Keratinocyte (primary cell): Measurements from ENCODE around the gene GLYAT. TPM values are rescaled to one million over a fixed set of nuclear protein-coding genes. Genes with fewer than 3 reads are reported as not detected.

Source experiments
- DNase-seq: peaks from one replicate; pipeline ENCODE4 v3.0.0-alpha.2; 2011; ENCODE audit warnings: low read depth, missing footprints, low spot score
- FAIRE-seq: peaks from 2 replicates; lab custom pipeline; 2011; peaks lifted over from hg19 to GRCh38; lab: Jason Lieb, UNC
- H2AFZ ChIP-seq: 2 replicates; pipeline ENCODE4 v1.6.0; 2012; ENCODE audit warnings: low read length, control low read depth, inconsistent platforms; ENCODE audit not compliant: control insufficient read depth
- H3K27ac ChIP-seq: 2 replicates; pipeline ENCODE4 v1.5.1; 2011; ENCODE audit warnings: low read length; ENCODE audit not compliant: control insufficient read depth, insufficient read depth
- H3K27me3 ChIP-seq: 3 replicates; pipeline ENCODE4 v1.6.0; 2011; ENCODE audit warnings: low read length; ENCODE audit not compliant: control insufficient read depth, insufficient read depth; ENCODE audit errors: extremely low read depth
- H3K36me3 ChIP-seq, 2 experiments: 2 replicates in 1 of 2; 3 replicates in 1 of 2; pipeline ENCODE4 v1.5.1; 2011; ENCODE audit warnings: low read length in 2 of 2, mild to moderate bottlenecking in 1 of 2; ENCODE audit not compliant: control insufficient read depth in 2 of 2, insufficient read depth in 2 of 2; ENCODE audit errors: extremely low read depth in 1 of 2
- H3K4me1 ChIP-seq: 3 replicates; pipeline ENCODE4 v1.5.1; 2011; ENCODE audit warnings: low read length; ENCODE audit not compliant: control insufficient read depth, insufficient read depth; ENCODE audit errors: extremely low read depth
- H3K4me2 ChIP-seq: 3 replicates; pipeline ENCODE4 v1.6.0; 2011; ENCODE audit warnings: low read depth, low read length; ENCODE audit not compliant: control insufficient read depth, insufficient read depth; ENCODE audit errors: extremely low read depth
- H3K4me3 ChIP-seq, 3 experiments: fragments of 200-600 bp in 1 of 3; sonication (generic) in 1 of 3; 2 replicates in 2 of 3; 3 replicates in 1 of 3; pipeline ENCODE4 v1.5.1; 2011 to 2016; ENCODE audit warnings: low read length in 3 of 3, mild to moderate bottlenecking in 3 of 3, control low read depth in 2 of 3, inconsistent platforms in 1 of 3, low read depth in 1 of 3, mixed read lengths in 1 of 3, mixed run types in 1 of 3, moderate library complexity in 1 of 3; ENCODE audit not compliant: control insufficient read depth in 2 of 3, insufficient read depth in 2 of 3; ENCODE audit errors: extremely low read depth in 1 of 3
- H3K79me2 ChIP-seq: 2 replicates; pipeline ENCODE4 v1.6.0; 2012; ENCODE audit warnings: low read length; ENCODE audit not compliant: control insufficient read depth, insufficient read depth
- H3K9ac ChIP-seq: 3 replicates; pipeline ENCODE4 v1.6.0; 2011; ENCODE audit warnings: low read length; ENCODE audit not compliant: control insufficient read depth, insufficient read depth; ENCODE audit errors: extremely low read depth
- H3K9me1 ChIP-seq: 3 replicates; pipeline ENCODE4 v1.6.0; 2011; ENCODE audit warnings: low read length; ENCODE audit not compliant: control insufficient read depth, insufficient read depth; ENCODE audit errors: extremely low read depth
- H3K9me3 ChIP-seq: 2 replicates; pipeline ENCODE4 v1.5.1; 2012; ENCODE audit warnings: low read depth, low read length; ENCODE audit not compliant: control insufficient read depth
- H4K20me1 ChIP-seq: 3 replicates; pipeline ENCODE4 v1.6.0; 2011; ENCODE audit warnings: low read length; ENCODE audit not compliant: control insufficient read depth, insufficient read depth; ENCODE audit errors: extremely low read depth
- CTCF ChIP-seq, 3 experiments: IDR thresholded peaks in 1 of 3; conservative IDR thresholded peaks in 1 of 3; optimal IDR thresholded peaks in 1 of 3; 2 replicates in 2 of 3; 3 replicates in 1 of 3; pipeline versions ENCODE3 to v1.5.1; 2011; ENCODE audit warnings: low read length in 3 of 3, mild to moderate bottlenecking in 3 of 3, moderate library complexity in 2 of 3, control low read depth in 1 of 3, inconsistent platforms in 1 of 3; ENCODE audit not compliant: insufficient read depth in 2 of 3; ENCODE audit errors: extremely low read depth in 1 of 3
- EZH2 ChIP-seq: IDR thresholded peaks from one replicate; pipeline ENCODE4 v1.6.1; 2012; ENCODE audit warnings: inconsistent platforms, mild to moderate bottlenecking, low read length, moderate library complexity
- dilution Hi-C: fragments of 300-500 bp; cut with MboI; formaldehyde crosslinking; loops from one replicate; pipeline ENCODE4 v1.7.0; 2020; ENCODE audit warnings: low sequenced_read_pairs; ENCODE audit not compliant: extremely low pct_ligation_motif_present
- polyA plus RNA-seq, 5 experiments: library from polyadenylated mRNA; depleted of rRNA in 3 of 5; stranded (reverse) in 3 of 5; stranded (forward) in 1 of 5; unstranded in 1 of 5; fragments of >200 nt; gene quantifications; 1 replicate in 1 of 5; 2 replicates in 3 of 5; 3 replicates in 1 of 5; pipeline versions ENCODE4 v1.2.1 to v1.2.3, GENCODE V29; 2011 to 2012; ENCODE audit warnings: missing spikeins in 2 of 5, low read depth in 1 of 5, low replicate concordance in 1 of 5

The GLYAT gene
- polyA plus RNA-seq, 1 donor (not counting 4 experiments of a cell fraction or from before 2014, with no cell fraction given): 0.10 TPM

GRCh38 chr11:58740447-58740846 is 8.7 kb upstream of the GLYAT start:
- Histone ChIP-seq H3K9ac (no peak overlapping the region), H3K9me3 (peaks cover 2% of the 10 kb centered on the region), H3K27ac (no peak overlapping the region), H3K79me2 (no peaks in the 10 kb centered on the region), H3K36me3 (no peaks in the 10 kb centered on the region), H3K4me1 (no peaks in the 10 kb centered on the region), H2AFZ (no peak overlapping the region), H3K9me1 (no peaks in the 10 kb centered on the region), H4K20me1 (no peaks in the 10 kb centered on the region), H3K4me2 (peak overlapping the region; percentile 40), H3K4me3 (no peak overlapping the region), H3K27me3 (no peaks in the 10 kb centered on the region)
- FAIRE-seq (no peak), DNase-seq (no peak)
- dilution Hi-C loops: no loop called here
- no peak for TF ChIP-seq CTCF (optimal IDR thresholded peaks at IDR 0.05 in 1 of 3, IDR thresholded peaks at IDR 0.05 in 1 of 3, conservative IDR thresholded peaks at IDR 0.05 in 1 of 3; ENCODE audit: extremely low read depth in 1 of 3, insufficient read depth in 2 of 3, low read length in 3 of 3)
- no peak for TF ChIP-seq EZH2

GRCh38 chr11:58739725-58740430 is 8.1 kb upstream of the GLYAT start:
- H3K36me3 ChIP-seq: no peaks in the 10 kb centered on the region
- H4K20me1 ChIP-seq: no peaks in the 10 kb centered on the region
- H3K27ac ChIP-seq: no peak overlapping the region
- peaks cover 2% of the 10 kb centered on the region for H3K9me3 ChIP-seq
- dilution Hi-C loops: no loop called here
- TF ChIP-seq CTCF (optimal IDR thresholded peaks at IDR 0.05 in 1 of 3, IDR thresholded peaks at IDR 0.05 in 1 of 3, conservative IDR thresholded peaks at IDR 0.05 in 1 of 3; ENCODE audit: extremely low read depth in 1 of 3, insufficient read depth in 2 of 3, low read length in 3 of 3): no peak
- TF ChIP-seq EZH2: no peak
- H3K4me2 ChIP-seq: peak overlapping the region; percentile 40
- H2AFZ ChIP-seq: no peak overlapping the region
- no peaks in the 10 kb centered on the region for H3K4me1 ChIP-seq
- H3K79me2 ChIP-seq: no peaks in the 10 kb centered on the region
- no peaks in the 10 kb centered on the region for H3K27me3 ChIP-seq
- no peak for FAIRE-seq
- no peak for DNase-seq
- no peak overlapping the region for H3K9ac ChIP-seq
- no peaks in the 10 kb centered on the region for H3K9me1 ChIP-seq
- H3K4me3 ChIP-seq: no peak overlapping the region
